SKM-1 (cell line): ENCODE results near the gene PCSK6.
"Not testable (repeated sequence)": the region's sequence is repeated elsewhere in the genome, so short reads cannot be mapped to it uniquely, and the experiment has no call there.

ENCODE experiments used
- DNase-seq: peaks from one replicate; lab custom pipeline; 2025; ENCODE audit not compliant: unreplicated experiment; lab: John Stamatoyannopoulos, UW

The PCSK6 gene

DNA sequence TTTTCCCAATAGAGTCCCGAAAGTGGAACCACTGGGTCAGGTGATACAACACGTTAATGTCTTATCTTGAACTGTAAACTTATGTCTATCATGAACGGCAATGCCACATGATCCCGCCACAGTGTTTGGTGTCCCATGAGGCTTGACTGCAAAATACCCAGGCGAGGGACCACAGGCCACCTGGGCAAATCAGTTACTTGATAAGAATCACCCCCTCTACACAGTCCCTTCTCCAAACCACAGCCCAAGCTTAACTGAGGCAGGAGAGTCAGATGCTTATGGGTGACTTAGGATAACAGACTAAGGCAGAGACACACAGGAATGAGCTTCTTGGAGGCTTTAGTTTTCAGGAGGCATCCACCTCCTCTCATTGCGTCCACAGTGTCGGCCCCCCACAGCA lies 151.5 kb downstream of the PCSK6 start:
- no peak for DNase-seq

DNA sequence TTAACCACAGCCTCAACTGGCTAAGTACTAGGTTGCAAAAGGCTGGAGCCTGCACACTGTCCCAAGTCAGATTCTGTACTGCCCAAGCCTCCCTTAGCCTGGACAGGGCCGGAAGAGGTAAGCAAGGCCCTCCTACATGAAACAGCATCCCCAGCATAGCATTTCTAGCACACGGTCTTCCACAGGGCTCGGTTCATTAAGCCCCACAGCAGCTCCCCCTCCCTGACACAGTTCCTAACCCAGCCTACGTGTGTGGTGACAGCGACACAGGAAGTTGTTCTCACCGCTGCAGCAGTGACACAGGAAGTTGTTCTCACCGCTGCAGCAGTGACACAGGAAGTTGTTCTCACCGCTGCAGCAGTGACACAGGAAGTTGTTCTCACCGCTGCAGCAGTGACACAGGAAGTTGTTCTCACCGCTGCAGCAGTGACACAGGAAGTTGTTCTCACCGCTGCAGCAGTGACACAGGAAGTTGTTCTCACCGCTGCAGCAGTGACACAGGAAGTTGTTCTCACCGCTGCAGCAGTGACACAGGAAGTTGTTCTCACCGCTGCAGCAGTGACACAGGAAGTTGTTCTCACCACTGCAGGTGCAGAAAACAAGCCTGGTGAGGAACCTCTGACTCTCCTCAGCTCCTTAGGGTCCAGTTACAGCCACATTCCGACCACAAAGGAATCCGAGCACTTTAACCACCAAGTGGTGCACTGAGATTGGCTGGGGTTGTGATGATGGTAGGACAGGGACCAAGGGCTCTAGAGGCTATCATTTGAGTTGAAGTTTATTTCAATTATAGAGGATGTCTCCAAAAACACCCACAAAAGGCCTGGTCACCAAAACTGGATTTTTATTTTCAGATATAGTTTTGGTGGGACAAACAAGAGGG lies 155.4 kb downstream of the PCSK6 start:
- not testable (repeated sequence) for DNase-seq

DNA sequence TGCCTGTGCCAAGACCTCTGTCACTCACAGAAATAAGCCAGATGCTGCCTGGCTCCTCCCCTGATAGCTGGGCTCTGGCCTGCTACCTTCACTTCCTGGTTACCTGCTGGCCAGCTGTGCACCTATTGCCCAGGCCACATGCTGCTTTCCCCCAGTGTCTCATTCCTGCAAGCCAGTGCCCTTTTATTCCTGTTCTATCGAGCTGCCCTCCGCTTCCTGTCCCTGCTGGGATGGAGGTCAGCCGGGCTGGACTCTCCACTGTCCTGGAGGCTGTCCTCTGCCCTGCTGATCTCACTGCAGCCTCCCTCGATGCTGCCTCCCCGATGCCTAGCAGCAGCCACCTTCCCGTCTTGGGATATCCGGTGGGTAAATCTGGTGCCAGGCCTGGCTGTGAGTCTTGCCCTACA lies 157.4 kb downstream of the PCSK6 start:
- DNase-seq, result no peak

DNA sequence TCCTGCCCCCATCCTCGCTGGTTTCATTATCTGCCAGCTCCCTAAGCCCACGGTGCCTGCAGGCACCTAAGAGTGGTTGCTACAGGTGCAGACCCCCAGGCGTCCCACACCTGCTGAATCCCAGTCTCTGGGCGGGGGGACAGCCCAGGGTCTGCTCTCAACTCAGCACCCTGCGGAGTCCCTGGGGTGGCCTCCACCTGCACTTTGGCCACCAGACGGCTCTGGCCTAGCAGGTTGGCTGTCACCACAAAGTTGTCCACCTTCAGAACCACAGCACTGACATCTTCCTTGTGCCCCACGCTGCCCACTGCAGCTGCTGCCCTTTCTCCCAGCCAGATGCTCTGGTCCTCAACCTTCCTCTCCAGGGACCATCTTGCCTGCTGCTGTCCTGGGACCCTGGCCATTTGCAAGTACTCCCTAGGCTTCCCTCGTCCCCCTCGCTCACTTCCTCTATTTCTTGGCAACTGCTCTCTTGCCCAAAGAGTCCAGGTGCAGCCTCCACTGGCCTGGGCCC lies 159.6 kb downstream of the PCSK6 start:
- DNase-seq, result no peak

DNA sequence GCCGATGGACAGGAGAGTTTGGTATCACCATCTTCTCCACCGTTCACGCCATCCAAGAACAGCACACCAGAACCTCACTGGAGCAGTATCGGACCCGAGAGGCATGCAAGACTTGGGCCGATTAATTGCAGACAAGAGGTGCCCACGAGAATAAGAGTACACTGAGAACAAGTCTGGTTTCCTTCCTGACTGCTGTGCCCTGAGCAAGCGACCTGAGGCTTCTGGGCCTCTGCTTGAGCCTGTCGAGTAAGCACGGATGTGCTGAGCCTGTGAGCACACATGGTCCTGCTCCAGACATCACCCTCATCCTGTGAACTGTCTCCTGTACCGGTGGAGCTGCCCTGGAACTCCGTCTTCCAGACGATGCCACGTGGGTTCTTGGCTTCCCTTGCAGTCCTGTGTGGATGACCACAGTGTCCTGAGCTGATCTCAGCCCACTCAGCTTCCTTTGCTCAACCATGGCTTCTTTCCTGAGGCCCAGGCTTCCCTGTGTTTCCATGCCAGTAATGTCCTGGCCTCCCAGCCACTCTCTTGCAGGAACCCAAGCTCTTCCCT lies 160.1 kb downstream of the PCSK6 start:
- DNase-seq, result no peak

DNA sequence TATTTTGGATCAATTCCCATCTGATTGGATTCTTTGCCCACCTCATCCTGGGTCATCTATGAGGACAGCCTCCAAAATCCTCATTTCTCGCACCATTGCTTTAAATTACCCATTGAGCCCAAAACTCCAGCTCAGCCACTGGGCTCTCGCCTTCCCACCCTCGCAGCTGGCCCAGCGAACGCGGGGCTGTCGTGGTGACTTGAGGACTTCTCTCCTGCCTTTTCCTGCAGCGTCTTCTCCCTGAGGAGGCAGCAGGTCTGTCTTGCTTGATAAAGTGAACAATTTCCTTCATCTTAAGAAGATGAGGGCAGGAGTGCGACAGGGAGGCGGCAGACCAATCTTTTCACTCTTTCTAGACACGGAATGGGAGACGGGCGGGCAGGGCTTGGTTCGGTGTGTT lies 161.5 kb downstream of the PCSK6 start:
- no peak for DNase-seq

DNA sequence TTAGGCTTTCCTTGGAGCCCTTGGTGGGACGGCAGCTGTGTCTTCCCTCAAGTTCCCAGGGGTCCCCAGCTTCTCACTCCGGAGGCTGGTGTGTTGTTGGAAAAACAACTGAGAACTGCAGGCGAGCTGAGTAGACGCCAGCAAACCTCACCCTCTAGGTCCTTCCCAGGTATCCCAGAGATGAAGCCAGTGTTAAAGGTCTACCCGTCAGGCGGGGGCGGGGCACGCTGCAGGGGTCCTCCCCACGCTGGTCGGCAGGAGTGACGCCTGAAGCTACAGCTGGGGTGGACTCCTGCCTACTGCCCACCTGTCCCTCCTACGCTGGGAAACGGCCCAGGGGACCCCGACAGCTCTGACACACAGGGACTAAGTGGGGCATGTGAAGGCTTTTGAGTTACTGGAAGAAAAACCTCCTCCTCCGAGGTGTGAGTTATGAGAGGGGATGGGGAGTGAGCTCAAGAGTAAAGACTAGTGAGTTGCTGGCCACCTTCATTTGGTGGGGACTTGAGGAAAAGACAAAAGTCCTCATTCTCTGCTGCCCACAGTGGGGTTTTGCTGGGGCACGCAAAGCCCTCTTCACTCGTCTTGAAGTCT lies 162.3 kb downstream of the PCSK6 start:
- DNase-seq, result no peak

DNA sequence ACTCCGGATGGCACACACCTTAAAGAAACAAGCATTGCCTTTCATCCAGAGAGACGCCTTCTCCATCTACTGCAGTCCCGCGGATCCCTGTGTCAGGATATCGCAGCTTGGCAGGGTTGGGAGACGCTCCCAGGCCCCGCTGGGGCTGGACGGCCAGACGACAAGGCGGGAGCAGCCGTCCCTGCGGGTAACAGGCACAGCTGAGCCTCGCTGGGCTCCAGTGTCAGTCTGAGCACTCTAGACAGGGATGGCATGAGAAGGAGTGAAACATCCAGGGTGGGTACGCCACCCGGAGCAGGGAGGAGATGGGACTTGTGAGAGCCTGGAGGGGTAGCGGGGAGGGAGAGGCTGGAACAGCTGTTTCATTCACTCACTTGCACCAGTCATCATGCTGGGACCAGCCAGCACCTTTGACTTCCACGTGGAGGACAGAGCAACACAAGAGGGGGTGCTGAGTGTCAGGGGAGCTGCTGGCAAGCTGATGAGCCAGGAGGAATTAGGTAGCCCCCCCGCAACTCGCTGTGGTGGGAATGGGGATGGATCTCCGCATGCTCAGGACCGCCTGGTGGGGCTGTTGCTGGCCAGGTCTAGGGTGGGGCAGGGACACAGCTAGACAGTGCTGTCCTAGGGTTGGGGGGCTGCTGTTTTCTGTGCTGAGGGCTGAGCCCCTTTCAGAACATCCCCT lies 162.9 kb downstream of the PCSK6 start:
- no peak for DNase-seq

DNA sequence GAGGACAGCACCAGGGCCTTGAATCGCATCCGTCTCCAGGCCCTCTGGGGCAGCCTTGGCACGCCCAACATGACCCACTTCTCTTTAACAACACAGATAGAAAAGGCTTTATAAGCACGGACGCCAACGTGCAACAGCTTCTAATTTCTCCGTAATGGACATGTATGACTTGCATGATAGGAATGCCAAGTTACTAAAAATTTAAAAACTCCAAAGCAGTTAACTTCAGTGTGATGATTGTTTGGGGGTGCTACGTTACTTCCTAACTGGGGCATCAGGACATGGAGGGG lies 163.5 kb downstream of the PCSK6 start:
- DNase-seq, result no peak

DNA sequence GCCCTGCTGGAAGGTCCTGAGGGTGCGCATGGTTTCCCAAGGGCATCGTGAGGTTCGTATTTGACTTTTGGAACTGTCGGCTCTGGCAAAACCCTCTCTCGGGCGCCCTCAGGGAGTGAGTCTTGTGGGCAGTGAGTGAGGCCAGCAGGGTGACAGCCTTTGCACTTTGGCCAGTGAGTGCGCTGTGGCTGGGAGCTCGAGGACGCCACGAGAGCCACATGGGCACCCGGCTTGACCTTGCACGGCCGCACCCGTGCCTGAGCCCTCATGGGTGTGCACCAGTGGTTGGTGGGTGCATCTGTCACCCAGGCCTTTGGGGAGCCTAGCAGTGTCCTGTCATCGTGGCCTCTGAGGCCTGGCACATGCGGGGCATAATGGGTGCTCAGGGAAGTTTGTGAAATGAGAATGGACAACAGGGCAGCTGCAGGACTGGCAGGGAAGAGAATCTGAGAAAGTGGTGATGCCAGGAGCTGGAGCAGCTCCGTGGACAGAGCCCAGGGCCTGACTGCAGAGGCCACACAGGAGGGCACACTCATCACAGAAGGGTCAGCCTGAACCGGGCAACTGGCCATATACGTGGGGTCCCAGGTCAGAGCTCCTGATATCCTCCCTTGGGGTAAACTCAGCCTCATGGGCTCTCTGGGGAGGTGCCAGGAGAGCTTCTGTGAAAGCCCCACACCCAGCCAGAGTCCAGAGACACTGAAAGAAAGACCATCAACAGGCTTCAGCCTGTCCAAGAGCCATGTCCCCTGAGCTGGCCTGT lies 164.1 kb downstream of the PCSK6 start:
- no peak for DNase-seq

DNA sequence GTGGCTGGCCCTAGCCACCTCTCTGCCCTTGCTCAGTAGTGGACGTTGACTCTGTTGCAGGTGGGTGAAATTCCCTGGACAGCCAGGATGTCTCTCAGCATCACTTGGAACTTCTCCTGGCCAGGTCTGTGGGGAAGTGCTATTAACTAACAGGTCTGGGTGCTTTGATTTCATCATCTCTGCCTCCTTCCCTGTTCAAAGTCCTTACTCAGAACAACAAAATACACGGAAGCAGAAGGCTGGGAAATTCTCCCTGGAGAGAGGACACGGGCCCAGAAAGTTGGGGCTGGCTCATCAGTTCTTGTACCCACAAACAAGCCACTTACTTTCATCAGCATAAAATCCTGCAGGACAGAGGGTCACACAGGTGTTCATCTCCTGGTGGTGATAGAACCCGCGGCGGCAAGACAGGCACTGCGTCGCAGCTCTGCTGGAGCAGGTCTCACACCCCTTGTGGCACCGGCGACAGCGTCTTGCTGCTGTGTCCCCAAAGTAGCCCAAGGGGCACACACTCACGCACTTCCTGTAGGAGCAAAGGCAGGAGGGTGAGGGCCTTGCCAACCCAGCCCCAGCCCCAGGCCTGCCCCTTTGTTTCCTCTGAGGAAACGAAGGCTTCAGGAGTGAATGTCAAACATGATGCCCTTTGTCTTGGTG lies 164.9 kb downstream of the PCSK6 start:
- no peak for DNase-seq

DNA sequence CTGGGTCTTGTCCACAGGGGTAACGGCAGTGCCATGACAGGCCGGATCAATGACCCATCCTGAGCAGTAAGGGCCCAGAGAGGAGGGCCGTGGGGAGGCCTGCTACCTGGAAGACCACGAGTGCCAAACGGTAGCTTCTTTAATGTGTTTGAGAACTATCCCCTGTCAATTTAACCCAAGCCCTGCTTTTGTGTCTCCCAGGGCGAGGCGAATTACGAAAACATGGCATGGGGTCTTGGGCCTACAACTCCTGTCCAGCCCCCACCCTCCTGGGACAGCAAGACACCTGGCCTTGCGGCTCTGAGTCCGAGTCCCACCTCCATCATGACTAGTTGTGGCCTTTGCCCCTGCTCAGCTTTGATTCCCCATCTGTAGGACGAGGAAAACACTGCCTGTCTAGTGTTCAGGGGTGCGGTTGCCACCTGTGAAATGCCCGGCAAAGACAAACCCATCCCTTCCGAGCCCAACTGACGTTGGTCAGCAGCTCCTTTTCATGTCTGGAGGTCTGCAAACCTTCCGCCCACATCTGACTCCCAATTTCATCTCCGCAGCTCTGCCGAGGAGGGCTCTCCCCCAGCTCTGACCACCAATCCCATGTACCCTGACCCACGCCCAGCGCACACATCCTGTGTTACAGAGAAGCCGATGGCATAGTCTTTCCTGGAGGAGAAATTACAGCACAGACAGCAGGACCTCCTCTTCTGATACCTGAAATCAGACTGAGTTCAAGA lies 165.5 kb downstream of the PCSK6 start:
- no peak for DNase-seq

DNA sequence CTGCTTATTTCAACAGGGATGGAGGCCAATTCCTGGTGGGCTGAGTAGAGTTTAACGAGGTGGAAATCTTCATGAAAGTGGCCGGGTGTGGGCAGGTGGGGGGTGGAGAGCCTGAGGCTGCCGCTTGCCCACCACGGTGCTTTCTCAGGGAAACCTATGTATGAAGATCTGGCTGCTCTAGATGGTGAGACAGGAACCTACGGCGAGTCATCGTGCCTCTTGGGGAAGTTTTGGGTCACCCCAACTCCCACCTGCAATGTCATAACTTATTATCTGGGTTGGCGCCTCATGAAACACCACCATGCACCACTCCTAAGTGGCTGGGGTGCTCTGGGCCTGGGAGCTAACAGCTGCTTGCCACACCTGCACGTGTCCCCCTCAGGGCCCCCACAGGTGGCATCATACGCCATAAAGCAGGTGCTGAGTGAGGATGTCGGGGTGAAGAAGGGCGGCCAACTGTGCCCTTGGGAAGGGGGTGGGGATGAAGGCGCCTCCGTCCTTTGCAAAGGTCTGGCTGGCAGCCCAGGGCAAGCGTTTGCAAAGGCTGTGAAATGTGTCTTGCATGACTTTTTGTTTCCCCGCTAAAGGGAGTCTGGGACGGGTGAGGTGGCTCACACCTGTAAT lies 166.5 kb downstream of the PCSK6 start:
- no peak for DNase-seq

DNA sequence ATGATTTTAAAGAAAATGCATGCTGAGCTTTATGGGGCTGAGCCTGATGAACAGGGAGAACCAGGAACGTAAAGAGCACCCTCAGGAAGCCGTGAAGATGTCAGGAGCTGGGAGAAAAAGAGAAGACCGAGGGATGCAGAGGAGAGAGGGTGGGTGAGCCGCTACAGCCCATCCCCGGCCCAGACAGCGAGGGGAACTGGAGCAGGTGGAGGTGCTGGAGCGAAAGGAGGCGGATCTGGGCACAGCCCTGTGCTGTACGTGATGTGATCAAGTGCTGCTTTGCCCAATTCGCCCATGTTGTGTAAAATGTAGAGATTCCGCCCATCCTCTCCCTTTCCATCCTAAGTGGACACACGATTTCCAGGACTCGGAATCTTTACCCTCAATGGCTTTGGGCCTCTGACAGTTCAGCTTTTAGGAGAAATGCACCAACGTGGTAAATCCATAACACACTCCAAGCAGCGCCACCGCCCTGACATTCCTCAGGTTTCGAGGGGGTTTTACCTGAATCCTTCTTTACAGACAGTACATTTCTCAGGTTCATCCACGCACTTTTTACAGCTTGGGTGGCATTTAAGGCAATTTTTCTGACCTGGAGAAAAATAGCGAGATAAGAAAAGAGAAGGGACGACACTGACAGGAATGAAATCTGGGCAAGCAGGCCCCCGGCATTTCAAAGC lies 167.4 kb downstream of the PCSK6 start:
- DNase-seq, result no peak

DNA sequence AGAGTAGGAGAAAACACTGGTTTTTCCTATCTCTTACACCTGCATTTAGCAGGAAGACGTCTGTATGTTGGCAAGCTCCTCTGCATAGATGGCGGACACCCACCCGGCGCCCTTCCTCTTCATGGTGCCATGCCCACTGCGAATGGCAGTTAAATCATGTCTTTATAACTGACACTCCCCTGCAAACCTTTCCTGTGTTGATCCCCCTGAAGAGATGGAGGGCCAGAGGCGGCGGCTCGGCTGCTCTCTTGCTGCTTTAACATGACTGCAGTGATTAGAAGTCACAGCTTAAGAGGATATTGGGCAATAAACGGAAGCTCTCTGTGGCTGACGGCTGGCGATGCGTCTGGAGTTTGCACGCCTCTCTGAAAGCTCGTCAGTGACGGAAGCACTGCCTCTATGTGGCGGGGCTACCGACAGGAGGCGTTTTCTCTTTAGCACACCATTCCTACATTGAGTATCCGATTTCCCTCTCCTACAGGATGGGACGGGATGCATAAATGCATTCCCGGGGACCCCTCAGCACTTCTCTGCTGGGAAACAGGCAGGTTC lies 168.9 kb downstream of the PCSK6 start:
- peak; percentile 87 for DNase-seq

DNA sequence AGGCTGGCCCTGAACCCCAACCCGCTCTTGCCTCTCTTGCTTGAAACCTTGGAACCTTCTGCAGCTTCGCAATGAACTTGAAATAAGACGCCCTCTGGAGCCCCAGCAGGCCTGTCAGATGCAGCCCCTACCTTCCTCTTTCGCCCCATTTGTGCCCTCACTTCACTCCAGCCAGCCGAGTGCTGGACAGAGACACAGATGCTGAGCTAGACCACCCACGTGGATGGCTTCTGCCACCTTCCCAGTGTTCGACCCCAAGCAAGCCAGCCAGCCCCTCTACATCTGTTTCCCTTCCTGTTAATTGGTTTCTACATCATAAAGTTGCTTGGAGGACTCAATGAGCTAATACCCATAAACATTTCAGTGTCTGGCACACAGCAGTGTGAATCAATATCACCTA lies 170.7 kb downstream of the PCSK6 start:
- DNase-seq, result no peak

DNA sequence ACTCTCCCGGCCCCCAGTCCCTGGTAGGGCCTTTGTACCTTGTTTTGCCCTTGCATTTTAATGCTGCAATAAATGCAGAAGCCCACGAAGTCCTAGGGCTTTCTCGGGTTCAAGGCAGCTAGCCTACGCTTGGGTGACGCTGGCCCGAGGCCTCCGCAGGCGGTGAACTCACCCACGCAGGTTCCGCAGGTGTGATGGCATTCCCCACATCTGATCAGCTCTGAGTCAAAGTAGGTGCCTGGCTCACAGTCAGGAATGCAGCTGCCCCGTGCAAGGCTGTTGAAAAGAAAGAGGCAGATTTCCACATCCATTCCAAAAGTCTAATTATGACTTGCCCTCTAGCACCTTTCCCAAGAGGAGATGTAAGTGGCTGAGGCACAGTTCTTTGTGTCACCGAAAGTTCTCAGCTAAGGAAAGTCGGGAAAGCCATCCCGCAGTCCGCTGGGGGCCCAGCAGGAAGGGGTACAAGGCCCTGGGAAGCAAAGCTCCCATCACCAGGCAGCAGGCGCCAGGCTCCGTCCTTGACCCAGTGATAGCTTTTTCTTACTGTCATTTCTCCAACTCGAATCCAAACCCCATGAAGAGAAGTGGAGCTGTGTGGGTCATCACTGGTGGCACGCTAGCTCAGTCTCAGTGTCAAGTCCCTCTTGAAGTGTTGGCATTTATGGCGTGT lies 171.2 kb downstream of the PCSK6 start:
- no peak for DNase-seq

DNA sequence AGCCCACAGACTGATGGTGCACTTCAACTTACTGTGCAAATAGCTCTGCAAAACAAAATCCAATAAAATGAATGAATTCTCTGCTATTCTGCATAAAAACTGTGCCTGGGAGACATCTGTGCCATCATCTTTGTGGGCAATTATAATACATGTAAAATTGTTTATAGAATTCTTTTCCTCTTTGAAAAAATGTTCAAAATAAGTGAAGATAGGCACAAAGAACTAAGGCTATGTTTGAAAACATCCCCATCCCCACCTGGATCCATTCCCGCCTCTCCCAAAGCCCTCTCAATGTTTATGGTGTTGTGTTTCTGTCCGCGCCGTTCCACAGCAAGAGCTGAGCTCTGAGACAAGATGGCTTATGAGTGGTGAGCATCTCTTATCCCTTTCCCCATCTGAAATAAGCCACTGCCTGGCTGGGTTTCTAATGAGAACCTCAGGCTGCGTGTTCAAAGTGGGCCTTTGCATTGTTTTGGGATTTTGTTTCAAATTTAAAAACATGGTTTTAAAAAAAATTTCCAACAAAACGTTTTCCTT lies 172.1 kb downstream of the PCSK6 start:
- DNase-seq, result no peak
